HG03060 (cell line): ENCODE data around the gene PIP5K1C.

Experiments used
- ATAC-seq: cut with Tn5 transposase; IDR thresholded peaks from one replicate; pipeline ENCODE4 v1.9.1; 2021; ENCODE audit warnings: low read depth, moderate number of reproducible peaks; ENCODE audit not compliant: unreplicated experiment

The PIP5K1C gene

DNA sequence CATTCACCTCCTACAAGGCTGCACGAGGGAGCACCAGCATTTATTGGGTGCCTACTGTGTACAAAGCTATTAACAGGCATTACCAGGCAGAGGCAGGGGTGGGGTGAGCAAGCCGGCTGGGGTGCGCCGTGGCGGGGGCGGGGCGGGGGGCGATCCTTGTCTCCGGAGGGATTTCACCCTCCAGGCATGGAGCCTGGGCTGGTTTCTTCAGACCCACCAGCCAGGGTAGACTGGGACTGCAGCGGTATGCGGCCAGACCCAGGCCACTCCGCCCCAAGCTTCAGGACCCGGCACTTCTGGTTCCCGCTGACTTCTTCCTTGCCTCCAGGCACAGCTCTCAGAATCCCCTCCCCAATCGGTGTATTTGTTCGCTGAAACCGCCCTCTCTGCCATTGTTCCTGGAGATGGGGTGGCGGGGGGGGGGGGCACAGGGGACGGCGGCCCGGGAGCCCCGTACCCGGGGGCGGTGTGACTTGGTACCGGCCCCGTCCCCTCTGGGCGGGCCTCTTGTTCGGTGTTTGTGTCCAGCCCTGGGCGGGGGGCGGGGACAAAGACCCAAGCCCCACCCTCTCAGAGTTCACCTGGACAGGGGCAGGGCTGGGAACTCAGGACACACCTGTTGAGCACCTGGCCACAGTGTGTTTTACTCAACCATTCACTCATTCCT is 22.3 kb upstream of the PIP5K1C start:
- no peak for ATAC-seq

GRCh38 chr19:3721887-3722442 is 21.7 kb upstream of the PIP5K1C start:
- no peak for ATAC-seq

GRCh38 chr19:3721131-3721886 is 21.0 kb upstream of the PIP5K1C start:
- ATAC-seq: no peak

DNA sequence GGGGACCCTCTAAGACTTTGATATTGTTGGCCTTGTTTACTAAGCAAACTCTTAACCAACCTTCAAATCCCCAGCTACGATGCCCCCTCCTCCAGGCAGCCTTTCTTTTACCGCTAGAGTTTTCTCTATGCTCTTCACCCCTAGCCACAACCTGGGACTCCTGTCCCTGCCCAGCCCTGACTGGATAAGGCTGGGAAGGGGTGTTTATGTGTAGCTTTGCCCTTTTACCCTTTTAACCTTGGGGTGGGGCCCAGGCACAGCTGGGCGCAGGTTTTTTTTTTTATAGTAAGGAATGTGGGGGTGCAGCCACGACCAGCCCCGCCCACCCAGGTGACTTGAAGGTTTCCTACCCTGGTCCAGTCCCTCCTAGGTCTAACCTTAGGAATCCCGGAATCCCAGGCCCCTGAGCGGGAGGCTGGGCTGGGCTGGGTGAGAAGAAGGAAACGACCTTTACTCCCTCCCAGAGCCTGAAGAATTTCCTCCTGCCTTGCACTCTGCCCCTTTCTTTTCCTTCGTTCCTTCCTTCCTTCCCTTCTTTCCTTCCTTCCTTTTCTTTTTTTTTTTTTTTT is 20.2 kb upstream of the PIP5K1C start:
- ATAC-seq: no peak

DNA sequence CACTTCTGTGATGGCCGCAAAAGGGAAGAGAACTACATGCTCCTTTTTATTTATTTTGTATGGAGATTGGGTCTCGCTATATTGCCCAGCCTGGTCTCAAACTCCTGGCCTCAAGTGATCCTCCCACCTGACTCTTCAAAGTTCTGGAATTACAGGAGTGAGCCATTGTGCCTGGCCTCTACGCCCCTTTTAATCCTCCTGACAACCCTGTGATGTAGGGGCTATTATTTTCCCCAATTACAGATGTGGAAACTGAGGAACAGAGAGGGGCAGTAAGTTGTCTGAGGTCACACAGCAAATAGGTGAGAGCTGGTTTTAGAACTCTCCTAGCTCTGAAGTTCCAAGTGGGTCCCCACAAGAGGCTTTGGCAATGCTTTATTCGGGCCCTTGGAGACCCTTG is 19.6 kb upstream of the PIP5K1C start:
- no peak for ATAC-seq

DNA sequence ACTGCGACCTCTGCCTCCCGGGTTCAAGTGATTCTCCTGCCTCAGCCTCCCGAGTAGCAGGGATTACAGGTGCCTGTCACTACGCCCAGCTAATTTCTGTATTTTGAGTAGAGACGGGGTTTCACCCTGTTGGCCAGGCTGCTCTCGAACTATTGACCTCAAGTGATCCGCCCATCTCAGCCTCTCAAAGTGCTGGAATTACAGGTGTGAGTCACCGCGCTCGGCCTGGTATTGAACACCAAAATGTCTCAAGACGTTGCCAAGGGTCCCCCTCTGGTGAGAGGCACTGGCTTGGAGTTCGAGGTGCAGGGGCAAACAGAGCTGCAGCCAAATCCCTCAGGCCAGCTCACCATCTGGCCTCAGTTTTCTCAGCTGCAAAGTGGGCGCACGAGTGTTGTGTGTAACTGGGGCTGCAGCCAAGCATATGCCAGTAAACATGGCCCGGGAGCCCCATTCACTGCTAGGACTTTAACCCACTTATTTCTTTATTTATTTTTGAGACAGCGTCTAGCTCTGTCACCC is 15.9 kb upstream of the PIP5K1C start:
- ATAC-seq: no peak

DNA sequence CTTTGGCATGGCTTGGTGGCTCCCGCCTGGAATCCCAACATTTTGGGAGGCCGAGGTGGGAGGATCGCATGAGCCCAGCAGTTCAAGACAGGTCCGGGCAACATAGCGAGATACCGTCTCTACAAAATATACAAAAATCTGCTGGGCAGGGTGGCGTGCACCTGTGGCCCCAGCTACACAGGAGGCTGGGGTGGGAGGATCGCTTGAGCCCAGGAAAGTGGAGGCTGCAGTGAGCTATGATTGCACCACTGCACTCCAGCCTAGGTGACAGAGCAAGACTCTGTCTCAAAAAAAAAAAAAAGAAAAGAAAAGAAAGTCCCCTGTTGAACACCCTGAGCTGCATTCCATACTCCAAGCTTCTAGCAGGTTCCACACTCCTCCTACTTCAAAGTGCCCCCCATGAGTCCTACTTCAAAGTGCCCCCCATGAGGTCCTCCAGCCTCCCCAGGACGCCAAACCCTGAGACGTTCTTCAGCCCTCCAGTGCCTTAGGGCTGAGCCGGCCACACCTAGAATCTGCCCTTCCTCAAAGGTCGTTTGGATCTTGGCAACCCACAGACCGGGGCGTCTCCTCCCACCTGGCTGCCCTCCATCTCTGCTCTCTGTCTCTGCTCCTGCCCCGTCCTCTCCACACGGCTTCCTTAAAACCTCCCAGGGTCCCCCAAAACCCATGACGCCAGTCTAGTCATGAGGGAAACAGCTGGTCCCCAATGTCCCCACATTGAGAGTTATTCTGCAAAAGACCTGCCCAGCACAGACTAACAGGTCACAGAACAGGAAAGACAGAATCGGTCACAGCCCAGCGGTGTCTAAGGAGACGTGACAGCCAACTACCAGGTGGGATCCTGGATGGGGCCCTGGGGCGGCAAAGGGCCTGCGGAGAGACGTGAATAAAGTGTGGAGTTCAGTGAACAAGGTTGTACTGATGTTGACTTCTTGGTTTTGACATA is 12.7 kb upstream of the PIP5K1C start:
- ATAC-seq: no peak

- ATAC-seq: no peak
Observed at GRCh38 chr19:3710265-3710812, 10.1 kb upstream of the PIP5K1C start.

DNA sequence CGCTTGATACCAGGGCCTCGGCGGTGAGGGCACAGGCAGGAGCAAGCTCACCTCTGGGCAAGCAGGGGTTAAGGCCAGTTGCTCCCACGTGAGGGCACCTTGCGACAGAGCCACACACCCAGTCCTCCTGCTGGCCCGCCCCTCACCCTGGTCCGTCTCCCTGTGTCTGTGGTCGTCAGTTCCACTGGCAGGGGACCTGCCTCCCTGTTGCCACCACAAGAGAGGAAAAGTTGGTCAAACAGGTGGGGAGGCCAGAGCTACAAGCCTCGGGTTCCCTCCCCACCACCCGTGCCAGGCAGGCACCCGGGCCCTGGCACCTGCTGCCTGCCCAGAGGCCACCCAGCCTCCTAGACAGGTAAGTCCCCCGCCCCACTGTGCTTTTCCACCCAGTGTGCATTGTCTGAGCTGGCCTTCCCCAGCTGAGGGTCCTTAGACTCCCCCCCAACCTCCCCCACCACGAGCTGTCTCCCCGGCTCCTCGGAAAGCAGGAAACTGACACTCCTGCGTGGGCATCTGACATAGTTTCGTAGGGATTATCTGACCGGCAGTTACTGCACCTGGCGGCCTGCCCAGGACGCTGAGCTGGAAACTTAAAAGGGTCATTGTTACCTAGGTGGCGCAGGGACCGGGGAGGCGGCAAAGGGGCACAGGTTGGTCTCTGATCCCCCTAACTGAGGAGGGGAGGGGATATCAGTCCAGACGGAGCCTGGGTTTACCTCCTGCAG is 8.1 kb upstream of the PIP5K1C start, which contains the start of gene TJP3:
Gene TJP3, plus strand, starts transcription at position 178 of the 725 bp plus-strand sequence. CDS start 20,049 bp downstream, outside the sequence.
- no peak for ATAC-seq

GRCh38 chr19:3707868-3708206 is 7.6 kb upstream of the PIP5K1C start:
- ATAC-seq: no peak

DNA sequence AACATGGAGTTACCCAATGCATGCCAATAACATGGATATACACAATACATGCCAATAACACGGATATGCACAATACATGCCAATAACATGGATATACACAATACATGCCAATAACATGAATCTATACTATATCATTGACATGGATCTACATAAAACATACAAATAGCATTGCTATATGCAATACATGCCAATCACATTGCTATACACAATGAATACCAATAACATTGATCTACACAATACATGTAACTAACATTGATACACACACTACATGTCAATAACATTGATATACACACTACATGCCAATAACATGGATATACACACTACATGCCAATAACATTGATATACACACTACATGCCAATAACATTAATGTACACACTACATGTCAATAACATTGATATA is 932 bp upstream of the PIP5K1C start:
- no peak for ATAC-seq

- no peak for ATAC-seq
Observed at GRCh38 chr19:3699741-3700241, 477 bp downstream of the PIP5K1C start.

- no peak for ATAC-seq
Observed at GRCh38 chr19:3698974-3699740, 1.1 kb downstream of the PIP5K1C start.

GRCh38 chr19:3698386-3698950 is 1.8 kb downstream of the PIP5K1C start:
- no peak for ATAC-seq

DNA sequence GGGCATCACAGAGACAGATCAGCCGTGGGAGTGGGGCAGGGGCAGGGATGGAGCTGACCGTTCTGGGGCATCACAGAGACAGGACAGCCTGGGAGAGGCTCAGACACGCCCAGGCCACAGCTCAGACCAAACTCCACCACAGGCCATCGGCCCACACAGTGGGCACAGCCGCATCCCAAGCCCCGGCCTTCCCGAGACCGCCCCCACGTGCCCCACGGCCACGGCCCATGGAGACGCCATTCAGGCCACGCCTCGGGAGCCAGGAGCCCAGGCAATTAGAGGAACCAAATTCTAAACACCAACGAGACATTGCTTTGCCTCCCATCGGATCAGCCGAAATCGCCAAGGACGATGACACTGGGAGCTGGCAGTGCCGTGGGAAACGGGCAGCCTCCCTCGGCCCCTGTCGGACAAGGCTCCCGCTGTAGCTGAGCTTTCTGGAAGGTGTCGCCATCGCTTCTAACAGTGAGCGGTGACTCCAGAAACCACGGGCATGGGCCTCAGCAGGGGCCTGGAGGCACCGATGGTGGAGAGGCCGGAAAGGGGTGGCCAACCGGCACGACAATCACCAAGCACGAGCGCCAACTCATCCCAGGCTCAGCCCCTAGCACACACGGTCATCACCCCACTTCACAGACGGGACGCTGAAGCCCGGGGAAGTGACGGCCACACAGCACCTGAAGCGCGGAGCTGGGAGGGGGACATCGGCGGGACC is 2.4 kb downstream of the PIP5K1C start:
- ATAC-seq: no peak

DNA sequence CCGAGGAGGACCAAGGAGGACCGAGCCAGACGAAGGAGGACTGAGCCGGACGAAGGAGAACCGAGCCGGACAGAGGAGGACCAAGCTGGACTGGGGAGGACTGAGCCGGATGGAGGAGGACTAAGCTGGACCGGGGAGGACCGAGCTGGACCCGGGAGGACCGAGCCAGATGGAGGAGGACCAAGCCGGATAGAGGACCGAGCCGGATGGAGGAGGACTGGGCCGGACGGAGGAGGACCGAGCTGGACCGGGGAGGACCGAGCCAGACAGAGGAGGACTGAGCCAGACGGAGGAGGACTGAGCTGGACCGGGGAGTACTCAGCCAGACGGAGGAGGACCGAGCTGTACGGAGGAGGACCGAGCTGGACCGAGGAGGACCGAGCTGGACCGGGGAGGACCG is 3.2 kb downstream of the PIP5K1C start:
- no peak for ATAC-seq

- ATAC-seq: no peak
Observed at GRCh38 chr19:3696660-3696995, 3.6 kb downstream of the PIP5K1C start.
